H1 (cell line): Measurements from ENCODE around the gene CD34. TPM values are rescaled to one million over a fixed set of nuclear protein-coding genes. Genes with fewer than 3 reads are reported as not detected.

Experiments
- CTCF ChIA-PET: fragments of 300-600 bp; sonication (Branson Sonifier 250); formaldehyde crosslinking; loops from one replicate; lab custom pipeline; 2021; ENCODE audit not compliant: partially characterized antibody; lab: Charles Lee
- POLR2A ChIA-PET: fragments of 300-600 bp; sonication (Branson Sonifier 250); formaldehyde crosslinking; loops from one replicate; lab custom pipeline; 2021; ENCODE audit warnings: inconsistent platforms; ENCODE audit not compliant: partially characterized antibody; lab: Charles Lee
- DNase-seq, 2 experiments: peaks; one replicate each; pipeline versions ENCODE4 v3.0.0 to v3.0.0-alpha.2; 2010 to 2022; ENCODE audit warnings: low spot score in 2 of 2, low read depth in 1 of 2, mixed read lengths in 1 of 2
- FAIRE-seq: peaks from 2 replicates; lab custom pipeline; 2011; peaks lifted over from hg19 to GRCh38; lab: Jason Lieb, UNC
- H2AFZ ChIP-seq: 2 replicates; pipeline ENCODE4 v1.8.1; 2012; ENCODE audit warnings: low read length, inconsistent platforms
- H2AK5ac ChIP-seq: 2 replicates; pipeline ENCODE4 v1.6.1; 2013; ENCODE audit warnings: low read depth, low read length
- H2BK120ac ChIP-seq: replicated peaks from 2 replicates; pipeline ENCODE3; 2013; ENCODE audit warnings: low read depth, low read length, inconsistent platforms
- H2BK12ac ChIP-seq: 2 replicates; pipeline ENCODE4 v1.6.1; 2013; ENCODE audit warnings: low read depth, low read length
- H2BK15ac ChIP-seq: 2 replicates; pipeline ENCODE4 v1.6.1; 2013; ENCODE audit warnings: low read length
- H2BK20ac ChIP-seq: 2 replicates; pipeline ENCODE4 v1.6.1; 2013; ENCODE audit warnings: low read length
- H2BK5ac ChIP-seq: 2 replicates; pipeline ENCODE4 v1.6.1; 2013; ENCODE audit warnings: low read depth, low read length
- H3K14ac ChIP-seq: 2 replicates; pipeline ENCODE4 v1.6.1; 2013; ENCODE audit warnings: inconsistent platforms; ENCODE audit not compliant: insufficient read length
- H3K18ac ChIP-seq: 2 replicates; pipeline ENCODE4 v1.6.1; 2013; ENCODE audit warnings: low read length; ENCODE audit errors: extremely low read depth
- H3K23ac ChIP-seq: 2 replicates; pipeline ENCODE4 v1.6.1; 2013; ENCODE audit warnings: inconsistent platforms; ENCODE audit not compliant: insufficient read length
- H3K23me2 ChIP-seq: 2 replicates; pipeline ENCODE4 v1.6.1; 2013; ENCODE audit warnings: low read depth, low read length
- H3K27ac ChIP-seq: 2 replicates; pipeline ENCODE4 v1.6.1; 2011; ENCODE audit warnings: low read depth, low read length, inconsistent platforms
- H3K27me3 ChIP-seq, 4 experiments: replicated peaks in 1 of 4; 1 replicate in 1 of 4; 2 replicates in 3 of 4; pipeline versions ENCODE4 v1.6.1 to v1.8.1; 2011 to 2013; ENCODE audit warnings: low read length in 3 of 4, mild to moderate bottlenecking in 3 of 4, inconsistent platforms in 2 of 4, mixed read lengths in 2 of 4, moderate library complexity in 1 of 4; ENCODE audit not compliant: control insufficient read depth in 3 of 4, insufficient read depth in 3 of 4; ENCODE audit errors: extremely low read depth in 1 of 4
- H3K36me3 ChIP-seq, 4 experiments: 2 replicates each; pipeline versions ENCODE4 v1.6.1 to v1.8.1; 2011 to 2013; ENCODE audit warnings: mild to moderate bottlenecking in 4 of 4, low read length in 3 of 4, moderate library complexity in 2 of 4, control low read depth in 1 of 4, inconsistent platforms in 1 of 4; ENCODE audit not compliant: insufficient read depth in 4 of 4, control insufficient read depth in 2 of 4
- H3K4ac ChIP-seq: replicated peaks from 2 replicates; pipeline ENCODE3; 2013; ENCODE audit warnings: low read length, low read depth, mixed read lengths, inconsistent platforms; ENCODE audit not compliant: insufficient read length
- H3K4me1 ChIP-seq, 4 experiments: replicated peaks in 1 of 4; 1 replicate in 1 of 4; 2 replicates in 3 of 4; pipeline versions ENCODE4 v1.6.1 to v1.8.1; 2011 to 2013; ENCODE audit warnings: low read length in 3 of 4, inconsistent platforms in 2 of 4, mixed read lengths in 1 of 4; ENCODE audit not compliant: insufficient read depth in 4 of 4, control insufficient read depth in 3 of 4
- H3K4me2 ChIP-seq, 2 experiments: 2 replicates each; pipeline versions ENCODE4 v1.6.1 to v1.8.1; 2011 to 2013; ENCODE audit warnings: low read depth in 2 of 2, low read length in 2 of 2, control low read depth in 1 of 2, inconsistent platforms in 1 of 2, mild to moderate bottlenecking in 1 of 2; ENCODE audit not compliant: insufficient read depth in 1 of 2
- H3K4me3 ChIP-seq, 4 experiments: fragments of 200-600, 300-600 bp in 1 of 4; sonication (generic), shearing (Covaris generic), sonication (Bioruptor Twin) in 1 of 4; 2 replicates each; pipeline versions ENCODE4 v1.5.1 to v1.8.1; 2011 to 2016; ENCODE audit warnings: low read length in 4 of 4, low read depth in 3 of 4, control low read depth in 2 of 4, inconsistent platforms in 2 of 4, mild to moderate bottlenecking in 2 of 4, mixed read lengths in 1 of 4, moderate library complexity in 1 of 4; ENCODE audit not compliant: insufficient read depth in 2 of 4; ENCODE audit errors: extremely low read depth in 1 of 4
- H3K56ac ChIP-seq: replicated peaks from 2 replicates; pipeline ENCODE3; 2013; ENCODE audit warnings: low read depth, mild to moderate bottlenecking, mixed read lengths, low read length, inconsistent platforms; ENCODE audit not compliant: insufficient read length
- H3K79me1 ChIP-seq: 2 replicates; pipeline ENCODE4 v1.6.1; 2013; ENCODE audit warnings: low read depth, low read length, control low read depth
- H3K79me2 ChIP-seq, 2 experiments: 2 replicates each; pipeline versions ENCODE4 v1.6.1 to v1.8.1; 2012 to 2013; ENCODE audit warnings: low read length in 2 of 2, mild to moderate bottlenecking in 2 of 2, inconsistent platforms in 1 of 2; ENCODE audit not compliant: insufficient read depth in 2 of 2, control insufficient read depth in 1 of 2
- H3K9ac ChIP-seq, 4 experiments: replicated peaks in 1 of 4; 1 replicate in 1 of 4; 2 replicates in 3 of 4; pipeline versions ENCODE4 v1.6.1 to v1.8.1; 2011 to 2013; ENCODE audit warnings: low read depth in 3 of 4, low read length in 3 of 4, control low read depth in 2 of 4, mild to moderate bottlenecking in 2 of 4, moderate library complexity in 2 of 4, inconsistent platforms in 1 of 4; ENCODE audit errors: extremely low read depth in 1 of 4
- H3K9me3 ChIP-seq, 2 experiments: 2 replicates each; pipeline versions ENCODE4 v1.6.1 to v1.8.1; 2012 to 2013; ENCODE audit warnings: mild to moderate bottlenecking in 2 of 2, moderate library complexity in 2 of 2, control low read depth in 1 of 2, inconsistent platforms in 1 of 2, low read depth in 1 of 2, low read length in 1 of 2, mixed read lengths in 1 of 2; ENCODE audit not compliant: insufficient read depth in 2 of 2
- H4K20me1 ChIP-seq, 2 experiments: replicated peaks in 1 of 2; 2 replicates each; pipeline versions ENCODE3 to v1.8.1; 2011 to 2013; ENCODE audit warnings: inconsistent platforms in 2 of 2, low read length in 2 of 2, mild to moderate bottlenecking in 1 of 2; ENCODE audit not compliant: insufficient read depth in 2 of 2, control insufficient read depth in 1 of 2
- H4K5ac ChIP-seq: 2 replicates; pipeline ENCODE4 v1.6.1; 2013; ENCODE audit warnings: low read length, low read depth, mixed read lengths, inconsistent platforms; ENCODE audit not compliant: insufficient read length
- H4K8ac ChIP-seq: 2 replicates; pipeline ENCODE4 v1.8.0; 2013; ENCODE audit warnings: mild to moderate bottlenecking, moderate library complexity, low read length, inconsistent platforms; ENCODE audit not compliant: insufficient read depth; ENCODE audit errors: extremely low read depth
- H4K91ac ChIP-seq: replicated peaks from 2 replicates; pipeline ENCODE3; 2013; ENCODE audit warnings: low read length, mixed read lengths, inconsistent platforms; ENCODE audit not compliant: insufficient read length
- ASH2L ChIP-seq: fragments of 200-600, 300-600 bp; sonication (generic); IDR thresholded peaks from one replicate; pipeline ENCODE4 v1.7.1; 2017; ENCODE audit warnings: low read length
- ATF3 ChIP-seq: IDR thresholded peaks from 2 replicates; pipeline ENCODE4 v1.6.1; 2011; ENCODE audit warnings: low read depth, mild to moderate bottlenecking, low read length; ENCODE audit not compliant: insufficient read depth
- CTBP2 ChIP-seq: IDR thresholded peaks from 2 replicates; pipeline ENCODE4 v1.7.0; 2011; ENCODE audit warnings: borderline replicate concordance, mild to moderate bottlenecking, moderate library complexity, mixed read lengths, low read length; ENCODE audit not compliant: insufficient read depth, insufficient read length
- NANOG ChIP-seq: IDR thresholded peaks from 2 replicates; pipeline ENCODE4 v1.6.1; 2011; ENCODE audit warnings: low read length, low read depth, mild to moderate bottlenecking, inconsistent platforms; ENCODE audit not compliant: insufficient read depth, poor library complexity, severe bottlenecking
- RFX5 ChIP-seq: IDR thresholded peaks from 2 replicates; pipeline ENCODE4 v1.6.1; 2011; ENCODE audit warnings: low read depth, low read length, improper control_type of control experiment, borderline replicate concordance
- SUZ12 ChIP-seq: fragments of 200-600 bp; sonication (generic); IDR thresholded peaks from 2 replicates; pipeline ENCODE4 v1.6.1; 2012; ENCODE audit warnings: mild to moderate bottlenecking, inconsistent platforms, low read length, moderate library complexity, mixed read lengths
- WGBS, 2 experiments: shearing (Covaris generic) in 1 of 2; methylation state at CpG; one replicate each; pipeline versions ENCODE4 v1.1.6 to v1.1.7; 2013 to 2015; ENCODE audit warnings: low lambda C conversion rate in 2 of 2, mixed read lengths in 2 of 2, inconsistent platforms in 1 of 2, low coverage in 1 of 2, missing lambda C conversion rate in 1 of 2; ENCODE audit not compliant: insufficient replicate concordance in 2 of 2, insufficient coverage in 1 of 2, insufficient read length in 1 of 2; ENCODE audit errors: extremely low coverage in 1 of 2, missing lambda C conversion rate in 1 of 2; 5-methylcytosine and 5-hydroxymethylcytosine counted together
- polyA plus RNA-seq, 7 experiments: library from polyadenylated mRNA; depleted of rRNA in 3 of 7; stranded (reverse) in 5 of 7; unstranded in 2 of 7; fragments of >200 nt in 5 of 7; fragments of 200-250 nt in 2 of 7; gene quantifications; 1 replicate in 5 of 7; 2 replicates in 1 of 7; 4 replicates in 1 of 7; pipeline versions ENCODE4 v1.2.1 to v1.2.3, GENCODE V29; 2011 to 2013; ENCODE audit warnings: missing spikeins in 2 of 7, mixed read lengths in 2 of 7
- total RNA-seq: library from RNA; stranded (reverse); fragmentation: NEBNext Ultra II Directional; extraction: Animal tissue kit (Norgen Biotek cat#: 25700); gene quantifications from 2 replicates; pipeline ENCODE4 v1.2.1, GENCODE V29; 2021

CD34 gene
- total and polyA plus RNA-seq, 2 of the 8 experiments (the other 6 are each of a cell fraction or from before 2014, with no cell fraction given), result 0.39 to 0.54 TPM

GRCh38 chr1:207849016-207849415, 61.9 kb downstream of the CD34 start:
- no peak overlapping the region for H3K23ac ChIP-seq
- FAIRE-seq (no peak), DNase-seq (no peak)
- no peaks in the 10 kb centered on the region for H4K20me1 ChIP-seq
- H2AK5ac ChIP-seq, result no peak overlapping the region
- H3K27me3 ChIP-seq, result no peaks in the 10 kb centered on the region
- no peak overlapping the region for H4K91ac ChIP-seq
- no peak overlapping the region for H3K9ac ChIP-seq
- H3K14ac ChIP-seq, result no peak overlapping the region
- no peak overlapping the region for H4K8ac ChIP-seq
- no peak overlapping the region for H2BK15ac ChIP-seq
- H3K56ac ChIP-seq, result no peak overlapping the region
- H2BK20ac ChIP-seq, result no peak overlapping the region
- 97% methylated on average over 3 of the region's 3 CpGs; no CpG with 5 or more reads in 1 of the 2 experiments for WGBS, 2 experiments
- H2AFZ ChIP-seq, result no peak overlapping the region
- H3K9me3 ChIP-seq, result no peaks in the 10 kb centered on the region
- no peak overlapping the region for H2BK5ac ChIP-seq
- no peak overlapping the region for H3K4me3 ChIP-seq
- H2BK120ac ChIP-seq, result no peak overlapping the region
- no peaks in the 10 kb centered on the region for H3K36me3 ChIP-seq
- H4K5ac ChIP-seq, result no peak overlapping the region
- no peaks in the 10 kb centered on the region for H3K79me2 ChIP-seq
- ChIA-PET CTCF (interaction anchor here (1.4 to 2.6 kb wide), 3 partner anchors 9 to 20 kb away, joined by 7 to 10 read pairs (median 7); no protein-coding TSS in a partner anchor), POLR2A (no interaction called here)
- no peak overlapping the region for H2BK12ac ChIP-seq
- H3K4me1 ChIP-seq, result peaks cover 0 to 2% (median 0%) of the 10 kb centered on the region in 4 experiments; a peak in 1 of 7 replicates
- no peak overlapping the region for H3K4ac ChIP-seq
- H3K27ac ChIP-seq, result no peak overlapping the region
- no peak overlapping the region for H3K4me2 ChIP-seq
- H3K18ac ChIP-seq, result no peak overlapping the region
- H3K79me1 ChIP-seq, result no peaks in the 10 kb centered on the region
- H3K23me2 ChIP-seq, result no peaks in the 10 kb centered on the region
- TF ChIP-seq ASH2L (no peak), CTBP2 (no peak), RFX5 (no peak), NANOG (no peak), ATF3 (no peak), SUZ12 (no peak)
